GM12801 (cell line): ENCODE measurements around the gene ZNF787.

Experiments
- TF ChIP-seq, protein P1 (sequence below): IDR thresholded peaks from one replicate; pipeline ENCODE4 v1.5.1; 2011; ENCODE audit warnings: control low read depth; ENCODE audit not compliant: insufficient read length; ENCODE audit errors: extremely low read depth

ZNF787 gene

GRCh38 chr19:56124578-56124977 is 3.5 kb upstream of the ZNF787 start:
- TF ChIP-seq, protein P1, sequence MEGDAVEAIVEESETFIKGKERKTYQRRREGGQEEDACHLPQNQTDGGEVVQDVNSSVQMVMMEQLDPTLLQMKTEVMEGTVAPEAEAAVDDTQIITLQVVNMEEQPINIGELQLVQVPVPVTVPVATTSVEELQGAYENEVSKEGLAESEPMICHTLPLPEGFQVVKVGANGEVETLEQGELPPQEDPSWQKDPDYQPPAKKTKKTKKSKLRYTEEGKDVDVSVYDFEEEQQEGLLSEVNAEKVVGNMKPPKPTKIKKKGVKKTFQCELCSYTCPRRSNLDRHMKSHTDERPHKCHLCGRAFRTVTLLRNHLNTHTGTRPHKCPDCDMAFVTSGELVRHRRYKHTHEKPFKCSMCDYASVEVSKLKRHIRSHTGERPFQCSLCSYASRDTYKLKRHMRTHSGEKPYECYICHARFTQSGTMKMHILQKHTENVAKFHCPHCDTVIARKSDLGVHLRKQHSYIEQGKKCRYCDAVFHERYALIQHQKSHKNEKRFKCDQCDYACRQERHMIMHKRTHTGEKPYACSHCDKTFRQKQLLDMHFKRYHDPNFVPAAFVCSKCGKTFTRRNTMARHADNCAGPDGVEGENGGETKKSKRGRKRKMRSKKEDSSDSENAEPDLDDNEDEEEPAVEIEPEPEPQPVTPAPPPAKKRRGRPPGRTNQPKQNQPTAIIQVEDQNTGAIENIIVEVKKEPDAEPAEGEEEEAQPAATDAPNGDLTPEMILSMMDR, result no peak

DNA sequence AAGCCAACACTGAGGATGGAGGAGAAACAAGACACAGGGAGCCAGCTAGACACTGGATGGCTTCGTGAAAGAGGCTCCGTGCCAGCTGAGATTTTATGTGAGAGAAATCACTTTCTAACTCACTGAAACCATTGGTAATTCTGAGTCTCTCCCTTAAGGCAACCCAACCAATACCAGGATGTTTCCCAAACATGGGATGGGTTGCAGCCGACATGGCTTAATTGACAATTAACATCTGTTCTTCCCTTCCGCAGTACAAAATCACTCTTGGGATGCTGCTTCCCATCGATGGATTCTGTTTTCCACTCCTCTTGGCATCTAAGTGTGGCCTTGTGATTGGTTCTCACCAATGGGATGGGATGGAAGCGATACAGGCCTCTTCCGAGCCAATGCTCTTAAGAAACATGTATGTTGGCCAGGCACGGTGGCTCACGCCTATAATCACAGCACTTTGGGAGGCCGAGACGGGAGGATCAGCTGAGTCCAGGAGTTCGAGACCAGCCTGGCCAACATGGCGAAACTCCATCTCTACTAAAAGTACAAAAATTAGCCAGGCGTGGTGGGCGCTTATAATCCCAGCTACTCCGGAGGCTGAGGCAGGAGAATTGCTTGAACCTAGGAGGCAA is 2.3 kb upstream of the ZNF787 start:
- TF ChIP-seq, protein P1, result no peak

GRCh38 chr19:56120371-56121179 is 520 bp downstream of the ZNF787 start:
- TF ChIP-seq, protein P1, result no peak

DNA sequence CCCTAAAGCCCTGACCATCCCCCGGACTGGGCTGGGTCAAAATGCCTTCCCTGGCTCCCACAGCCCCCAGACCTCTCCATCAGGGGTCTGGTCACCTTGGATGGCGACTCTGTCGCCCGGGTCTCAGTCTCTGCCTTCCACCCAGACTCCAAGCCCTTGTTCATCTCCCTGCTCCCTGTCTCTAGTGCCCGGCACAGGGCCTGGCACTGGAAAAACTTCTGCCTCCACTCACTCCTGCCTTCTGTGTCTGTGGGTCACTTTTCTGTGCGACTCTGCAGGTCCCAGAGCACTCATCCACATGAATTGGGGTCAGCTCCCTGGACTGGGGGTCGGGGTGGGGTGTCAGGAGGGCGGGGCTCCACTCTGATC is 1.1 kb downstream of the ZNF787 start:
- TF ChIP-seq, protein P1, result no peak

GRCh38 chr19:56119582-56119978 is 1.5 kb downstream of the ZNF787 start:
- TF ChIP-seq, protein P1, result no peak

DNA sequence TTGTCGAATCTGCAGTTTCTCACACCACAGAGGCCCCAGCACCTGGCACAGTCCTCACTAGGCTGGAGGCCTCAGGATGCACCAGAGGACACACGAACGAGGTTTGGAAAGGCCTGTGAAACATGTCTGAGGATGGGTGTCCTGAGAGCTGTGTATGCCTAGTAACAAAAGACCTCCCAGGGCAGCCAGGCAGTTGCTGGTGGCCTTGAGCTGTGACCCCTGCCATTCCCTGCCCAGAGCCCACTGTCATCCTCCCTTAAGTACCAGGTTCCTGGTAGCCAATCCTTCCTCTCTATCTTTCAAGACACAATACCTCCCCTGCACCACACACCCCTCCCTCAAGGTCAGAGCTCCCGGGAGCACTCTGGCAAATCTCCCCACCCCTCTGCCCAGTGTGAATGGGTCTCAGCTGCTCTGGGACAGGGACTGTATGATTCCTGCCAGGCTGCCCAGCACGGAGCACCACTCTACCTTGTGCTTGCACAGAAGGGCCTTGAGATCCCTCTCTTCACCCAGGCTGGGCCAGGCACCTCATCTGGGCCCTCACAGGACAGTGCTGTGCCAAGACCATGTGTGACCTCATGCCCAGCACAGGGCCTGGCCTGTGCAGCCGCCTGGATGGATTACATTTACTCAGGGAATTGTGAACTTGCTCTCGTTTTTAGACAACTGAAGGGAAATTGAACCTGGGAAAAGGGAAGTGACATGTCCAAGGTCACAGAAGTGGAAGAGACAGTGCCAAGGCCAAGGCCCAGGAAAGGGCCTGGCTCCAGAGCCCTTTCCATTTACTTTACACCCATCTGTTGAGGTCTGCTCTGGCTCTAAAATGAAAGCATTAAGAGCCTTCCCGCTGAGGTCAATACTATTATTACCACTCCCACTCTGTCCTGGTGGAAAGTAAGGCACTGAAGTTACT is 2.2 kb downstream of the ZNF787 start:
- TF ChIP-seq, protein P1, result no peak

DNA sequence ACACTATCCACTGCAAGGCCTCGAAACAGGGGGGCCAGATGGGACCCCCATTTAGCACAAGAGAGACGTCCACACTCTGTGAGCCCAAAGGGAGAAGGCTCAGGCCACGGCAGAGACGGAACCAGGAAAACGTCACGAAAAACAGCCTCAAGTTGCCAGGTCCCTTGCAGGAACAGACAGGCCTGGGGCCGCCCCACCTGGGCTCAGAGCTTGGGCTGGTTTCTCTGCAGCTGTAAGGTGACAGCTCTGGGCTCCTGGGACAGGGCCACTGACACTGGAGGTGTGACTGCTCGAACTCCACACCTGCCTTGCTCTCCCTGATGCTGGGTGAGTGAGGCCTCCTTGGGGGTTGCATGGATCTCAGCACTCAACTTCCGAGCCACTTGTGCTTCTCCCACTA is 3.2 kb downstream of the ZNF787 start:
- TF ChIP-seq, protein P1, result no peak
